Neural progenitor cell (in vitro differentiated cells): ENCODE measurements around the gene NCKAP5.

Experiments
- EZH2 ChIP-seq: fragments of 200-600 bp; sonication (generic); IDR thresholded peaks from 2 replicates; pipeline ENCODE4 v1.6.1; 2017; ENCODE audit warnings: antibody characterized with exemption, mild to moderate bottlenecking, moderate library complexity
- EZH2phosphoT487 ChIP-seq: fragments of 200-600 bp; sonication (generic); IDR thresholded peaks from 2 replicates; pipeline ENCODE4 v1.6.1; 2017; ENCODE audit warnings: antibody characterized with exemption
- TF ChIP-seq, protein P1 (sequence below): fragments of 200-600 bp; sonication (generic); IDR thresholded peaks from 2 replicates; pipeline ENCODE4 v1.5.1; 2017; ENCODE audit warnings: antibody characterized with exemption, mild to moderate bottlenecking

DNA sequence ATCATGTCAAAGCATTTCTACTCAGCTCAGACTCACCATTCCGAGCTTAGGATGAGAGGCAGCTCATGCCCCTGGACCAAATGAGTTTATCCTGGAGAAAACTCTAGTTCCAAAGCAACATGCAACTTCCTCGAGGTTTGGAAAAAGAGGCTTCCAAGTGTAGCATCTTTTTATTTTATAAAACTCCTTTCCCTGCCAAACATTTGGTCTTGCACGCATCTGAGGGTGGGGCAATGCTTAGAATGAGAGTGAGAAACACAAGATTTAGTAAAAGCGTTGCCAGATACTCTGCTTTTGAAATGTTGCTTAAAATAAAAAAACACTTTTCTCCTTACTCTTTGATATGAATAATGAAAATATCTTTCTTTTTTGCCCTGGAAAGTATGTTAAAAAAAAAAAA, 151.5 kb downstream of the NCKAP5 start:
- TF ChIP-seq, protein P1, sequence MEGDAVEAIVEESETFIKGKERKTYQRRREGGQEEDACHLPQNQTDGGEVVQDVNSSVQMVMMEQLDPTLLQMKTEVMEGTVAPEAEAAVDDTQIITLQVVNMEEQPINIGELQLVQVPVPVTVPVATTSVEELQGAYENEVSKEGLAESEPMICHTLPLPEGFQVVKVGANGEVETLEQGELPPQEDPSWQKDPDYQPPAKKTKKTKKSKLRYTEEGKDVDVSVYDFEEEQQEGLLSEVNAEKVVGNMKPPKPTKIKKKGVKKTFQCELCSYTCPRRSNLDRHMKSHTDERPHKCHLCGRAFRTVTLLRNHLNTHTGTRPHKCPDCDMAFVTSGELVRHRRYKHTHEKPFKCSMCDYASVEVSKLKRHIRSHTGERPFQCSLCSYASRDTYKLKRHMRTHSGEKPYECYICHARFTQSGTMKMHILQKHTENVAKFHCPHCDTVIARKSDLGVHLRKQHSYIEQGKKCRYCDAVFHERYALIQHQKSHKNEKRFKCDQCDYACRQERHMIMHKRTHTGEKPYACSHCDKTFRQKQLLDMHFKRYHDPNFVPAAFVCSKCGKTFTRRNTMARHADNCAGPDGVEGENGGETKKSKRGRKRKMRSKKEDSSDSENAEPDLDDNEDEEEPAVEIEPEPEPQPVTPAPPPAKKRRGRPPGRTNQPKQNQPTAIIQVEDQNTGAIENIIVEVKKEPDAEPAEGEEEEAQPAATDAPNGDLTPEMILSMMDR, result no peak
- no peak for TF ChIP-seq EZH2
- TF ChIP-seq EZH2phosphoT487, result no peak
